Muscle of back (tissue), 11 donors: ENCODE results near the gene HNRNPUL2. TPM values are rescaled to one million over a fixed set of nuclear protein-coding genes. Genes with fewer than 3 reads are reported as not detected.

Source experiments
- DNase-seq, 3 donors: peaks; one replicate each; pipeline versions ENCODE4 v3.0.0 to v3.0.0-alpha.2; 2013
- polyA plus RNA-seq, 10 donors: library from polyadenylated mRNA; unstranded; fragments of 120-200 nt; gene quantifications; one replicate each; pipeline ENCODE4 v1.2.1, GENCODE V29; 2013; ENCODE audit not compliant: insufficient read length in 10 of 10

Gene HNRNPUL2
- polyA plus RNA-seq, 10 donors = 40.7 to 61.0 (median 47.6) TPM

DNA sequence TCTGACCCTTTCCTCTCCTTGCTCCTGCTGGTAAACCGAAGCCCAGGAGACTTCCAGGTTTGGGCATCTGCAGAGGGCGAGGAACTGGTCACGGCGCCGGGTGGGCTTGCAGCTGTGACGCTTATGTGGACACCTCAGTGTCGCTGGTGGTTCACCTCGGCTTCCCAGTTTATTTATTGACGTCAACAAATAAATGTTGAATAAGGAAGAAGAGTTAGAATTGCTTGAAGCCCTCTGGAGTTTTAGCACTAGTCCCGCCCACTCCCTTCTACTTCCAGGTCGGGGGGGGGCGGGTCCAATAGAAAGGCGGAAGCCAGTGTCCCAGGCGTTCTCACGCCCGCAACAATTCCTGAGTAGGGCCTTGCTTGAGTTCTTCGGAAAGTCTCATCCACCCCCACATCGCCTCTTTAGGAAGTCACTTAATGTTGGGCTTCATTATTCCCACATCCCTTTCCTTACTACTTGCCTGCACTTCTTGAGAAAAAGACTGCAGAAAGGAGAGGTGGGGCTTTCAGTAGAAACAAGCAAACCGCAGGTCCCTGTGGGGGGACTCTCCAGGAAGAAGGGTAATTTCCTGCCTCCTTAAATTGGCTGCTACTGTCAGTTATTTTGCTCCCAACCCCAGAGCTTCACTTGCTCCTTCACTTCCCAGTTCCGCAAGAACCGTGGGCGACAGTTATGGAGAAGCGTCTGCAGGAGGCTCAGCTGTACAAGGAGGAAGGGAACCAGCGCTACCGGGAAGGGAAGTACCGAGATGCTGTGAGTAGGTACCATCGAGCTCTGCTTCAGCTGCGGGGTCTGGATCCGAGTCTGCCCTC is 1.1 kb upstream of the HNRNPUL2 start, which contains the start of gene TTC9C:
Gene TTC9C, plus strand, starts transcription at position 316 of the 818 bp plus-strand sequence. Its CDS starts 363 bp downstream, at position 679.
- DNase-seq = peak; percentile 90 to 96 (median 91)

DNA sequence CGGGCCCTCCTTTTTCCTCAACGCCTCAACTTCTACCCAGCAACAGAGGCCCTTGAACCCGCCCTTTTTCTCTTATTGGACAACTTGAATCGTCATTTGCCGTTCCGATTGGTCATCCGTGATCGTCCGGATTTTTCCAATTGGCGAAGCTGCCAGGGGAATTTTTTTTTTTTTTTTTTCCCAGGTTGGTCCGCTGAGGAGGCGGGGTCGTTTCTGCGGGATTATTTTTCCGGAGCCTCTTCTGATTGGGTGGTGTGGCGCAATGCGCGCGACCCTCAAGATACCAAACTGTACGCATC is 564 bp upstream of the HNRNPUL2 start:
- DNase-seq = peak; percentile 96 to 99 (median 99)

DNA sequence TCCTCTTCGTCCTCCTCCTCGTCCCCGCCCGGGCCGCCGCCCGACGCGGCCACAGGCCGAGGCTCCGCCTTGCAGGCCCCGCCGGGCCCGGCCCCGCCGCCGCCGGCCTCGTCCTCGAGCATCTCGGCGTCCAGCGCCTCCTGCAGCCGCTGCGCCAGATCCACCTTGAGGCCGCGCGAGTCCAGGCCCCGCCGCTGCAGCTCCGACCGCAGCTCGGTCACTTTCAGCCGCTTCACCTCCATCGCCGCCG is 417 bp downstream of the HNRNPUL2 start:
- DNase-seq = no peak

- no peak for DNase-seq
Measured at GRCh38 chr11:62726156-62726914, 922 bp downstream of the HNRNPUL2 start.

GRCh38 chr11:62725646-62726045 is 1.6 kb downstream of the HNRNPUL2 start:
- no peak for DNase-seq

- DNase-seq = no peak
Measured at GRCh38 chr11:62724171-62724570, 3.1 kb downstream of the HNRNPUL2 start.

DNA sequence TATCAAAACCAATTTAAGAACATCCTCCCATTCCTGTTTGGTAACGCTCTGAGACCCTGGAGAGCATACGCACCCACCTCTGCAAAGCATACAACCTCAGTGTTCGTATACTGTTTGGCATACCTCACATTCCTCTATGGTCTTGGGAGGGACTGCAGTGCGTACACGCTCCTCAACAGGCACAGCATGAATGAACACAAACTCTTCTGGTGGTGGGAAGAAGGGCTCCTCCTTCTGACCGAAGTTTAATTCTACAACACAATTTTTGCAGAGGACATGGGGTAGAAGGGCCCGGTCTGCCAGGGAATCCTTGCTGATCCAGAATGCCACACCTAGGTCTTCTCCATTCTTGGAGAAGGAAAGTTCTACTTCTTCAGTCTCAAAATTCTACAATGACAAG is 5.3 kb downstream of the HNRNPUL2 start:
- no peak for DNase-seq

DNA sequence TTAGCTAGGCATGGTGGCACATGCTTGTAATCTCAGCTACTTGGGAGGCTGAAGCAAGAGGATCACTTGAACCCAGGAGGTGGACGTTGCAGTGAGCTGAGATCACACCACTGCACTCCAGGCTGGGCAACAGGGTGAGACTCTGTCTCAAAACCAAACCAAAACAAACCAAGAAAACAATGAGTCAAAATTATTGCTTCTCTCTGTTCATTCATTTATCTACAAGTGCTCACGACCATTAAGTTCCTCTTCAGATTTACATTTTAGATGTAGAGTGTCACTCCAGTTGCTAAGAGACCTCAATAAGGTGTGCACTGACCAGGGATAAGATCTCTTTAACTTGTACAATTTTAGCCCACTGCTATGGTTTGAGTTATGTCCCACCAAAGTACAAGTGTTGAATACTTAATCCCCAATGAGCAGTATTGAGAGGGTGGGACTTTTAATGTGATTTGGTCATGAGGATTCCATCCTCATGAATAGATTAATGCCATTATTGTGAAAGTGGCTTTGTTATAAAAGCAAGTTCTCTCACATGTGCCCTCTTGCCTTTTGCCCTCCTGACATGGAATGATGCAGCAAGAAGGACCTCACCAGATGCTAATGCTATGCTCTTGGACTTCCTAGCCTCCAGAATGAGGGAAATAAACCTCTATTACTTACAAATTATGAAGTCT is 7.8 kb downstream of the HNRNPUL2 start:
- DNase-seq = no peak

DNA sequence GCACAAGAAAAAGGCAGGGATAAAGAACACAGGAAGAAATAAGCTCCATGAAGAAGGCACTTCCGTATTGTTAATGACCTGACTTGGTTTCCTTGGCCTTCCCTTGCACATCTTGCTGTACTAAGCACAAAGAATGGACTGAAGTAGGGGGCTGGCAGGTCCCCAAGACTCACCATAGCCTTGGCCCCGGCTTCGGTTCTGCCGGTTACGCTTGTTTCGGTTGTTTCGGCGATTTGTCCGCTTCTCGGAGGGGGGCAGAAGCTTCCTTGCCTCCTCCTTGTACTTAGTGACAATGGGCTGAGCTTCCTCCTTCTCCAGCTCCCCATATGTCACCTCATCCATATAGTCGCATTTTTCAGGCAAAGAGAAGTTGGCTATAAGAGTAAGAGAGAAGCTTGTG is 10.4 kb downstream of the HNRNPUL2 start:
- no peak for DNase-seq

- DNase-seq = no peak
Measured at GRCh38 chr11:62716206-62716605, 11.1 kb downstream of the HNRNPUL2 start.

GRCh38 chr11:62715150-62716130 is 11.8 kb downstream of the HNRNPUL2 start:
- no peak for DNase-seq

- DNase-seq = no peak
Measured at GRCh38 chr11:62713343-62713742, 13.9 kb downstream of the HNRNPUL2 start.

DNA sequence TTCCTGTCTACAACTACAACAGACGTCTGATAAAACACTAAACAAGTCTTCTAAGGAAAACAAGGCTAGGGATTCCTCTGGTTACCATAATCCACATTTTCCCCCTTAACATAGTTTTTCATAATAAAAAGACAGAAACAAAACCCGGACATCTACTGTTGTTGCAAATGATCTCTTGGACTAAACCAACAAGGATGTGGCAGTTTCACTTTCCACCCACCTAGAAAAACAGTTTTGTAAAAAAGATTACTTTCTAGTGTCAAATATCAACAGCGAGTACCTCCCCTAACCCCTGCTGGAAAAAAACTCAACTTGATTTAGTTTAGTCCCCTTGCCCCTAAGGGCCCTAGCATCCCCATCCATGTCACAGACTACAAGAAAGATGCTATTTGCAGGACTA is 14.4 kb downstream of the HNRNPUL2 start:
- no peak for DNase-seq

- DNase-seq = no peak
Measured at GRCh38 chr11:62712276-62712812, 14.9 kb downstream of the HNRNPUL2 start.

GRCh38 chr11:62710001-62710345 is 17.3 kb downstream of the HNRNPUL2 start:
- DNase-seq = no peak

DNA sequence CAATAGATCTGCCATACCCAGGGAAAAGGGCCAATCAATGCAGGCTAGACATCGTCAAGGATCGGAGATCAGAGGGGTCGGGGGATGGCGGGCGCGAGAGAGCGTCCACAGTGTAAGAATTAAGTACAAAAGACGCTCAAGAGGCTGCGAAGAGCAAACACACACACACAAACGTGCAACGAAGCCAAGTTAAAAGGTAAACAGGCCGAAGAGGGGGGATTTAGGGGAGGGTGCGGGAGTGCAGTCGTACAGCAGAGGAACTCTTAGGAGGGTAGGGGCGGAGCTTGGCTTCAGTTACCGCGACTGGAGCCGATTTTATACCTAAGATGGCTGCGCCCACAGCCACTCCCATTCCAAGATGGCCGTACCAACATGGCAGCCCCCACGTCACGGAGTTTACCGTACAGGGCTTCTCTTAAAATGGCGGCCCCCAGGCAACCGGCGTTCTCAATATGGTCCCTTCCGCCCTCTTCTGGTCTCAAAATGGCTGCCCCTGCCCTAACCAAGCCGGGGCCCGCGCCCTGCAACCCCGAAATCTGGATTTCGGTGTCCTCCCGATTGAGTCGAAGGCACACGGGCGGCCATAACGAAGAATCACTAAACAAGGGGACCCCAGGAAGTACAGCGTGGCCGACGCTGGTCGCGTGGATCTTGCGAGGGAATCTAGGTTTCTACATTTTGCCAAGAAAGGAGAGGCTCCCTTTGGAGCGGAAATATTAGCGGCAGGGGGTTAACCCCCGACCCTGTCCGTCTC is 17.8 kb downstream of the HNRNPUL2 start:
- DNase-seq = peak; percentile 98 to 99 (median 99)

- no peak for DNase-seq
Measured at GRCh38 chr11:62708793-62709192, 18.5 kb downstream of the HNRNPUL2 start.

GRCh38 chr11:62708392-62708791 is 18.9 kb downstream of the HNRNPUL2 start:
- DNase-seq = peak in 1 of 3 donors; percentile 21

- DNase-seq = peak in 1 of 3 donors; percentile 35
Measured at GRCh38 chr11:62707277-62707861, 19.9 kb downstream of the HNRNPUL2 start, which contains the start of the genes BSCL2 and GNG3. BSCL2 (minus strand) TSS chr11:62707424; CDS start chr11:62707195, 229 bp downstream. GNG3 (plus strand) TSS chr11:62707676; CDS start chr11:62708296, 620 bp downstream.

DNA sequence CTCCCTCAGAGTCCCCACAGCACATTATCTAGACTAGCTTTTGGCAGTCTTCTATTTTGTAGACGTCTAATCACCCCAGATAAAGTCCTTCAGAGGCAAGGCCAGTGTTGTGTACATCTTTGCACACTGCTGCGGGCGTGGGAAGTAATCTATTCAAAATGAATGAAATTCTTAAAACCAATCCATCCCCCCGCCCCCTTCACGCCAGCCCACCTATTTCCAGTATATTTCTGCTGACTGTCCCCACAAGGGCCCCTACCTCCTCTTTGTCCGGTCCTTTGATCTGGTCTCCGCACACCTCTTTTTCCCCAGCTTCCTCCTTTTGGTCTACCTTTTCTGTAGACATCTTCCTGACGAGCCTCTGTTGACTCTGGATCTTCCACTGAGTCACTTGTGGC is 20.4 kb downstream of the HNRNPUL2 start:
- DNase-seq = no peak
